ENCODE measurements around the gene VOPP1. TPM values are rescaled to one million over a fixed set of nuclear protein-coding genes. Genes with fewer than 3 reads are reported as not detected.

The VOPP1 gene
- total and polyA plus RNA-seq, 9 donors = 20.7 to 31.8 (median 27.5) TPM

- no peaks in the 10 kb centered on the region for H3K9me3 ChIP-seq (replicated peaks; ENCODE audit: control insufficient read depth, low read depth, low read length)
- WGBS (ENCODE audit: insufficient coverage) = 85% methylated on average over 13 of the region's 13 CpGs
- no peaks in the 10 kb centered on the region for H3K27me3 ChIP-seq (ENCODE audit: control insufficient read depth, insufficient read depth, low read length)
- no peaks in the 10 kb centered on the region for H3K36me3 ChIP-seq (ENCODE audit: control insufficient read depth, insufficient read depth, low read length)
- H3K27ac ChIP-seq (ENCODE audit: low read length) = no peak overlapping the region
- no peak for DNase-seq
- H3K4me3 ChIP-seq (ENCODE audit: low read length) = no peak overlapping the region
- H3K4me1 ChIP-seq (ENCODE audit: control insufficient read depth, insufficient read depth, low read length) = peaks cover 26% of the 10 kb centered on the region
These were observed 132.1 kb downstream of the VOPP1 start for GRCh38 chr7:55440040-55440690.

GRCh38 chr7:55439627-55440026 lies 132.7 kb downstream of the VOPP1 start:
- H3K4me3 ChIP-seq (ENCODE audit: low read length) = no peak overlapping the region
- no peaks in the 10 kb centered on the region for H3K36me3 ChIP-seq (ENCODE audit: control insufficient read depth, insufficient read depth, low read length)
- H3K9me3 ChIP-seq (replicated peaks; ENCODE audit: control insufficient read depth, low read depth, low read length) = no peaks in the 10 kb centered on the region
- H3K27me3 ChIP-seq (ENCODE audit: control insufficient read depth, insufficient read depth, low read length) = no peaks in the 10 kb centered on the region
- peaks cover 26% of the 10 kb centered on the region for H3K4me1 ChIP-seq (ENCODE audit: control insufficient read depth, insufficient read depth, low read length)
- DNase-seq = no peak
- 81% methylated on average over 10 of the region's 10 CpGs for WGBS (ENCODE audit: insufficient coverage)
- no peak overlapping the region for H3K27ac ChIP-seq (ENCODE audit: low read length)

DNA sequence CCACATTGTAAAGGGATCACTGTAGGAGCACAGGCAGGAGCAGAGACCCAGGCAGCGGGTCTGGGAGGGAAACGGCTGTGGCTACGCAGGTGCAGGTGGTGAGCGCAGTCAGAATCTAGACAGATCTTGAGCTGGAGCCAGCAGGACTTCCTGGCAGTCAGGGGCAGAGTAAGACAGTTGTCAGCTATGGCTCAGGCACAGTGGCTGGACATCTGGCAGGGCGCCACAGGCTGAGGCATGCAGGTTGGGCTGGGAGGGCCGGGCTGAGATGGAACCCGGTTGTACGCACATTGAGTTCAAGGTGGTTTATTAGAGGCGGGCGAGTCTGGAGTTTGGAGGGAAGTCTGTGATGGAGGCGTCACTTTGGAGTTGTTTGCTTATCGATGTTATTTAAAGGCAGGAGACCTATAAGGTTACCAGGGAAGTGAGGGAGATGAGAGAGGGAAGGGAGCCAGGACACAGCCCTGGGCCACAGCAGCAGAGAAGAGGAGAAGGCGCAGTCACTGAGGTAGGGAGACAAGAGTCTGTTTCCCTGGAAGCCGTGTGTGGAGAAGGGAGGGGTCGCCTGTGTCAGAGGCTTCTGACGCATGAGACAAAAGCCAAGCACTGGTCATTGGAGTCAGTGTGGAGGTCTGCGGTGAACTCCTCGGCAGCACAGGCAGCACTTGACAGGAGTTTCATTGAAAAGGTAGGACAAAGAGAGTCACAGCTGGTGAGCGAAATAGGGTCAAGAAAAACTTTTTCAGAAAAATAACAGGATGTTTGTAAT lies 133.4 kb downstream of the VOPP1 start:
- Histone ChIP-seq H3K27ac (ENCODE audit: low read length) (no peak overlapping the region), H3K4me3 (ENCODE audit: low read length) (no peak overlapping the region), H3K4me1 (ENCODE audit: control insufficient read depth, insufficient read depth, low read length) (peaks cover 26% of the 10 kb centered on the region), H3K9me3 (replicated peaks; ENCODE audit: control insufficient read depth, low read depth, low read length) (no peaks in the 10 kb centered on the region), H3K36me3 (ENCODE audit: control insufficient read depth, insufficient read depth, low read length) (no peaks in the 10 kb centered on the region), H3K27me3 (ENCODE audit: control insufficient read depth, insufficient read depth, low read length) (no peaks in the 10 kb centered on the region)
- WGBS (ENCODE audit: insufficient coverage) = 55% methylated on average over 17 of the region's 19 CpGs
- DNase-seq = peak; percentile 56

- Histone ChIP-seq H3K4me3 (ENCODE audit: low read length) (no peak overlapping the region), H3K27me3 (ENCODE audit: control insufficient read depth, insufficient read depth, low read length) (no peaks in the 10 kb centered on the region), H3K36me3 (ENCODE audit: control insufficient read depth, insufficient read depth, low read length) (no peaks in the 10 kb centered on the region), H3K9me3 (replicated peaks; ENCODE audit: control insufficient read depth, low read depth, low read length) (no peaks in the 10 kb centered on the region), H3K4me1 (ENCODE audit: control insufficient read depth, insufficient read depth, low read length) (peaks cover 26% of the 10 kb centered on the region), H3K27ac (ENCODE audit: low read length) (no peak overlapping the region)
- WGBS (ENCODE audit: insufficient coverage) = 93% methylated on average over 8 of the region's 13 CpGs
- DNase-seq = no peak
These were observed 134.1 kb downstream of the VOPP1 start for GRCh38 chr7:55438085-55438756.

- no peaks in the 10 kb centered on the region for H3K27me3 ChIP-seq (ENCODE audit: control insufficient read depth, insufficient read depth, low read length)
- DNase-seq = no peak
- H3K27ac ChIP-seq (ENCODE audit: low read length) = no peak overlapping the region
- H3K9me3 ChIP-seq (replicated peaks; ENCODE audit: control insufficient read depth, low read depth, low read length) = no peaks in the 10 kb centered on the region
- H3K36me3 ChIP-seq (ENCODE audit: control insufficient read depth, insufficient read depth, low read length) = peaks cover 6% of the 10 kb centered on the region
- WGBS (ENCODE audit: insufficient coverage) = no CpG with 5 or more reads among the region's 1 CpG
- H3K4me1 ChIP-seq (ENCODE audit: control insufficient read depth, insufficient read depth, low read length) = peaks cover 26% of the 10 kb centered on the region
- H3K4me3 ChIP-seq (ENCODE audit: low read length) = no peak overlapping the region
These were observed 134.9 kb downstream of the VOPP1 start for GRCh38 chr7:55437375-55437774.

- Histone ChIP-seq H3K4me1 (ENCODE audit: control insufficient read depth, insufficient read depth, low read length) (peaks cover 26% of the 10 kb centered on the region), H3K27me3 (ENCODE audit: control insufficient read depth, insufficient read depth, low read length) (no peaks in the 10 kb centered on the region), H3K4me3 (ENCODE audit: low read length) (no peak overlapping the region), H3K36me3 (ENCODE audit: control insufficient read depth, insufficient read depth, low read length) (peaks cover 12% of the 10 kb centered on the region), H3K9me3 (replicated peaks; ENCODE audit: control insufficient read depth, low read depth, low read length) (no peaks in the 10 kb centered on the region), H3K27ac (ENCODE audit: low read length) (no peak overlapping the region)
- DNase-seq = no peak
- 87% methylated on average over 7 of the region's 10 CpGs for WGBS (ENCODE audit: insufficient coverage)
These were observed 135.8 kb downstream of the VOPP1 start for GRCh38 chr7:55436457-55436856.

DNA sequence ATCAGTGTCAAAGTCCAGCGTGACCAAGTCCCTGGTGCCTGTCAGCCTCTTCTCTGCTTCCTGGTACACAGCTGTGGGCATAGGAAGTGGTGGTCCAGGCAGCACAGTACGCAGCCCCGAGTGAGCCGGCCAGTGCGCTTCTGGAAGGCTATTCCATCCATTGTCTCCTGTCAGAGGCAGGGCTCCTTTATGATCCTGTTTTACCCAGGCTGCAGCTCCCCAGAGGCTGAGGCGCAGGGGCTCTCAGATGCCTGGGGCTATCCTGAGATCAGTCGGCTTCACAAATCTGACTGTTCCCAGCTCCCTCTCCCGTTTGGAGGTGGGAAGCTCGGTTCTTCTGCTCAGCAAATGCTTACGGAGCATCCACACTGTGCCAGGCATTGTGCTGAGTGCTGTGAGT lies 136.8 kb downstream of the VOPP1 start:
- no peak overlapping the region for H3K27ac ChIP-seq (ENCODE audit: low read length)
- no peaks in the 10 kb centered on the region for H3K9me3 ChIP-seq (replicated peaks; ENCODE audit: control insufficient read depth, low read depth, low read length)
- DNase-seq = no peak
- peaks cover 16% of the 10 kb centered on the region for H3K36me3 ChIP-seq (ENCODE audit: control insufficient read depth, insufficient read depth, low read length)
- peaks cover 23% of the 10 kb centered on the region for H3K4me1 ChIP-seq (ENCODE audit: control insufficient read depth, insufficient read depth, low read length)
- H3K4me3 ChIP-seq (ENCODE audit: low read length) = no peak overlapping the region
- 75% methylated on average over 7 of the region's 10 CpGs for WGBS (ENCODE audit: insufficient coverage)
- H3K27me3 ChIP-seq (ENCODE audit: control insufficient read depth, insufficient read depth, low read length) = no peaks in the 10 kb centered on the region

- 70% methylated on average over 7 of the region's 13 CpGs for WGBS (ENCODE audit: insufficient coverage)
- Histone ChIP-seq H3K27ac (ENCODE audit: low read length) (no peak overlapping the region), H3K9me3 (replicated peaks; ENCODE audit: control insufficient read depth, low read depth, low read length) (no peaks in the 10 kb centered on the region), H3K4me1 (ENCODE audit: control insufficient read depth, insufficient read depth, low read length) (peaks cover 8% of the 10 kb centered on the region), H3K4me3 (ENCODE audit: low read length) (no peak overlapping the region), H3K27me3 (ENCODE audit: control insufficient read depth, insufficient read depth, low read length) (no peaks in the 10 kb centered on the region), H3K36me3 (ENCODE audit: control insufficient read depth, insufficient read depth, low read length) (peaks cover 18% of the 10 kb centered on the region)
- DNase-seq = peak; percentile 42
These were observed 139.1 kb downstream of the VOPP1 start for GRCh38 chr7:55432939-55433784.

- Histone ChIP-seq H3K27me3 (ENCODE audit: control insufficient read depth, insufficient read depth, low read length) (no peaks in the 10 kb centered on the region), H3K27ac (ENCODE audit: low read length) (no peak overlapping the region), H3K4me1 (ENCODE audit: control insufficient read depth, insufficient read depth, low read length) (peaks cover 15% of the 10 kb centered on the region), H3K4me3 (ENCODE audit: low read length) (no peak overlapping the region), H3K36me3 (ENCODE audit: control insufficient read depth, insufficient read depth, low read length) (peaks cover 18% of the 10 kb centered on the region), H3K9me3 (replicated peaks; ENCODE audit: control insufficient read depth, low read depth, low read length) (no peaks in the 10 kb centered on the region)
- WGBS (ENCODE audit: insufficient coverage) = 90% methylated on average over 2 of the region's 3 CpGs
- no peak for DNase-seq
These were observed 139.8 kb downstream of the VOPP1 start for GRCh38 chr7:55432506-55432905.
